ENCODE measurements around the gene PPIH. TPM values are rescaled to one million over a fixed set of nuclear protein-coding genes. Genes with fewer than 3 reads are reported as not detected.
A peak's percentile ranks its signal among the peaks of the same experiment; 100 is the strongest.

Gene PPIH
- total RNA-seq, 1 experiment from 2014 or later: 78.5 TPM

GRCh38 chr1:42686418-42686817 is 28.2 kb downstream of the PPIH start:
- ChIA-PET POLR2A (interaction anchor here (0.6 to 0.7 kb wide), 2 partner anchors 9 to 1187 kb away, joined by 3 read pairs; no protein-coding TSS in a partner anchor), CTCF (no interaction called here)
- ATAC-seq (no peak), DNase-seq (ENCODE audit: low read depth, low spot score) (no peak)
- H3K9me3 ChIP-seq (ENCODE audit: control insufficient read depth, insufficient read depth, low read depth, low read length): no peaks in the 10 kb centered on the region
- TF ChIP-seq CTCF (IDR thresholded peaks at IDR 0.05) (no peak), POLR2AphosphoS5 (IDR thresholded peaks at IDR 0.05; ENCODE audit: low read depth, low read length) (no peak), TCF7L2 (IDR thresholded peaks at IDR 0.05; ENCODE audit: low read depth, low read length) (no peak), REST (IDR thresholded peaks at IDR 0.05; ENCODE audit: insufficient read depth in 1 of 2, low read depth in 2 of 2, low read length in 1 of 2) (no peak), SIN3A (IDR thresholded peaks at IDR 0.05; ENCODE audit: borderline replicate concordance, insufficient read depth, low read depth, low read length) (no peak)
- H3K4me1 ChIP-seq (ENCODE audit: control insufficient read depth, insufficient read depth, low read length): peaks cover 54% of the 10 kb centered on the region
- H3K36me3 ChIP-seq (ENCODE audit: control insufficient read depth, insufficient read depth, low read length): peaks cover 38% of the 10 kb centered on the region
- in situ Hi-C loops (cut with HindIII; ENCODE audit: low pct_unique_long_range_greater_than_20kb, low sequenced_read_pairs) (no loop called here), intact Hi-C loops (cut with micrococcal nuclease; ENCODE audit: unreplicated experiment) (no loop called here)
- H3K27ac ChIP-seq (ENCODE audit: low read length): peak overlapping the region; percentile 46
- BruUV-seq (replicated peaks): no TSS peak
- H3K27me3 ChIP-seq (ENCODE audit: control insufficient read depth, insufficient read depth, low read length): no peaks in the 10 kb centered on the region
- peak overlapping the region in 1 of 2 experiments; percentile 5; a peak in 2 of 4 replicates for H3K4me3 ChIP-seq (ENCODE audit: low read depth in 2 of 2, low read length in 2 of 2)

GRCh38 chr1:42689912-42690311 is 31.7 kb downstream of the PPIH start:
- Histone ChIP-seq H3K9me3 (ENCODE audit: control insufficient read depth, insufficient read depth, low read depth, low read length) (no peaks in the 10 kb centered on the region), H3K4me3 (ENCODE audit: low read depth in 2 of 2, low read length in 2 of 2) (no peak overlapping the region), H3K27ac (ENCODE audit: low read length) (no peak overlapping the region), H3K27me3 (ENCODE audit: control insufficient read depth, insufficient read depth, low read length) (no peaks in the 10 kb centered on the region), H3K36me3 (ENCODE audit: control insufficient read depth, insufficient read depth, low read length) (peaks cover 51% of the 10 kb centered on the region), H3K4me1 (ENCODE audit: control insufficient read depth, insufficient read depth, low read length) (peaks cover 72% of the 10 kb centered on the region)
- POLR2A ChIA-PET: no interaction called here
- BruUV-seq (replicated peaks): no TSS peak
- intact Hi-C loops (cut with micrococcal nuclease; ENCODE audit: unreplicated experiment): no loop called here
- no peak for TF ChIP-seq CTCF (IDR thresholded peaks at IDR 0.05)
- no peak for TF ChIP-seq POLR2AphosphoS5 (IDR thresholded peaks at IDR 0.05; ENCODE audit: low read depth, low read length)
- no peak for TF ChIP-seq REST (IDR thresholded peaks at IDR 0.05; ENCODE audit: insufficient read depth in 1 of 2, low read depth in 2 of 2, low read length in 1 of 2)
- no peak for TF ChIP-seq TCF7L2 (IDR thresholded peaks at IDR 0.05; ENCODE audit: low read depth, low read length)
- TF ChIP-seq SIN3A (IDR thresholded peaks at IDR 0.05; ENCODE audit: borderline replicate concordance, insufficient read depth, low read depth, low read length): no peak
- DNase-seq (ENCODE audit: low read depth, low spot score): no peak
- CTCF ChIA-PET: no interaction called here
- in situ Hi-C loops (cut with HindIII; ENCODE audit: low pct_unique_long_range_greater_than_20kb, low sequenced_read_pairs): no loop called here
- ATAC-seq: no peak
